Activated naive CD4-positive, alpha-beta T cell treated with anti-CD3 and anti-CD28 coated beads for 36 hours (primary cell): Measurements from ENCODE around the gene RTN4. TPM values are rescaled to one million over a fixed set of nuclear protein-coding genes. Genes with fewer than 3 reads are reported as not detected.

Source experiments
- CTCF ChIA-PET: fragments of 350-600 bp; sonication (Branson Sonifier 250); formaldehyde crosslinking; loops from one replicate; lab custom pipeline; 2021; ENCODE audit warnings: antibody characterized with exemption; lab: Charles Lee
- DNase-seq: peaks from one replicate; pipeline ENCODE4 v3.0.0-alpha.2; 2020
- H3K27ac Mint-ChIP-seq: one replicate; pipeline ENCODE4 v1.8.0; 2021; ENCODE audit warnings: mild to moderate bottlenecking, mixed read lengths
- H3K27me3 Mint-ChIP-seq: one replicate; pipeline ENCODE4 v1.8.0; 2021; ENCODE audit warnings: low read depth, mixed read lengths
- H3K36me3 Mint-ChIP-seq: one replicate; pipeline ENCODE4 v1.8.0; 2021; ENCODE audit warnings: low read depth, mixed read lengths
- H3K4me1 Mint-ChIP-seq: one replicate; pipeline ENCODE4 v1.8.0; 2021; ENCODE audit warnings: low read depth, mixed read lengths
- H3K4me3 Mint-ChIP-seq: one replicate; pipeline ENCODE4 v1.8.0; 2021; ENCODE audit warnings: mild to moderate bottlenecking, moderate library complexity, mixed read lengths
- H3K9me3 Mint-ChIP-seq: one replicate; pipeline ENCODE4 v1.8.0; 2021; ENCODE audit warnings: mixed read lengths
- intact Hi-C: fragments of 100-400 bp; cut with micrococcal nuclease; formaldehyde crosslinking; loops from one replicate; pipeline ENCODE4 v1.15.1; 2023
- total RNA-seq, 2 experiments: library from RNA; stranded (reverse); gene quantifications; one replicate each; pipeline ENCODE4 v1.2.3, GENCODE V29; 2021

The RTN4 gene
- total RNA-seq, 2 experiments from 2014 or later = 76.4 to 76.7 TPM

- Mint-ChIP-seq H3K4me3 (no peak overlapping the region), H3K36me3 (peaks cover 2% of the 10 kb centered on the region), H3K4me1 (no peaks in the 10 kb centered on the region), H3K27ac (no peak overlapping the region), H3K27me3 (no peaks in the 10 kb centered on the region), H3K9me3 (peaks cover 9% of the 10 kb centered on the region)
- CTCF ChIA-PET = interaction anchor here (0.6 to 0.7 kb wide), 2 partner anchors 17 to 645 kb away, joined by 3 to 5 read pairs; no protein-coding TSS in a partner anchor
- no peak for DNase-seq
- intact Hi-C loops = no loop called here
Measured at GRCh38 chr2:54936766-54937165, 113.5 kb downstream of the RTN4 start.

- Mint-ChIP-seq H3K36me3 (peaks cover 2% of the 10 kb centered on the region), H3K27me3 (no peaks in the 10 kb centered on the region)
- intact Hi-C loops = no loop called here
Measured at GRCh38 chr2:54935389-54935788, 114.9 kb downstream of the RTN4 start.

DNA sequence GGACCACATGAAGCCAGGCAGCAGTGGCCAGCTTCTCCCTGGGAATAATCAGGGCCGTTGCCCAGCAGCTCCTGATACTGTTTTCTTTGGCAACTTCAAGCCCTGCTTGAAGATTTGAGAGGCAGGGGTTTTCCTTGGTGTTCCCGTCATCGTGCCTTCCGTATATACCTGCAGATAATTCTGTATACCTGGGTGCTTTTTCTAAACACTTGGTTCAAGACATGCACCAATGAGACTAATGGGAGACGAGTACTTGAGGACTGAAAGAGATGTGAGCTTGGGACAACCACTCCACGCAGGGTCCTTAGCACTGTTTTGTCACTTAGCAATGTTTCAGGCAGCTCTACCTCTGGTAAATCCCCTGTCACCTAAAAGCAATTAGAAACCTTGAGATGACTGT is 118.8 kb downstream of the RTN4 start:
- CTCF ChIA-PET = no interaction called here
- Mint-ChIP-seq H3K27ac (no peak overlapping the region), H3K36me3 (no peaks in the 10 kb centered on the region), H3K27me3 (no peaks in the 10 kb centered on the region), H3K9me3 (no peaks in the 10 kb centered on the region), H3K4me1 (no peaks in the 10 kb centered on the region), H3K4me3 (no peak overlapping the region)
- intact Hi-C loops = no loop called here
- no peak for DNase-seq

More at GRCh38 chr2:54935389-54935788, 114.9 kb downstream of the RTN4 start:
- DNase-seq = no peak
- H3K27ac Mint-ChIP-seq = no peak overlapping the region
- peaks cover 9% of the 10 kb centered on the region for H3K9me3 Mint-ChIP-seq
- CTCF ChIA-PET = no interaction called here
- H3K4me3 Mint-ChIP-seq = no peak overlapping the region
- H3K4me1 Mint-ChIP-seq = no peaks in the 10 kb centered on the region

GRCh38 chr2:54928719-54929118 is 121.5 kb downstream of the RTN4 start:
- Mint-ChIP-seq H3K4me3 (no peak overlapping the region), H3K9me3 (no peaks in the 10 kb centered on the region), H3K4me1 (no peaks in the 10 kb centered on the region), H3K27me3 (no peaks in the 10 kb centered on the region), H3K36me3 (no peaks in the 10 kb centered on the region), H3K27ac (no peak overlapping the region)
- intact Hi-C loops = no loop called here
- DNase-seq = no peak
- CTCF ChIA-PET = no interaction called here

DNA sequence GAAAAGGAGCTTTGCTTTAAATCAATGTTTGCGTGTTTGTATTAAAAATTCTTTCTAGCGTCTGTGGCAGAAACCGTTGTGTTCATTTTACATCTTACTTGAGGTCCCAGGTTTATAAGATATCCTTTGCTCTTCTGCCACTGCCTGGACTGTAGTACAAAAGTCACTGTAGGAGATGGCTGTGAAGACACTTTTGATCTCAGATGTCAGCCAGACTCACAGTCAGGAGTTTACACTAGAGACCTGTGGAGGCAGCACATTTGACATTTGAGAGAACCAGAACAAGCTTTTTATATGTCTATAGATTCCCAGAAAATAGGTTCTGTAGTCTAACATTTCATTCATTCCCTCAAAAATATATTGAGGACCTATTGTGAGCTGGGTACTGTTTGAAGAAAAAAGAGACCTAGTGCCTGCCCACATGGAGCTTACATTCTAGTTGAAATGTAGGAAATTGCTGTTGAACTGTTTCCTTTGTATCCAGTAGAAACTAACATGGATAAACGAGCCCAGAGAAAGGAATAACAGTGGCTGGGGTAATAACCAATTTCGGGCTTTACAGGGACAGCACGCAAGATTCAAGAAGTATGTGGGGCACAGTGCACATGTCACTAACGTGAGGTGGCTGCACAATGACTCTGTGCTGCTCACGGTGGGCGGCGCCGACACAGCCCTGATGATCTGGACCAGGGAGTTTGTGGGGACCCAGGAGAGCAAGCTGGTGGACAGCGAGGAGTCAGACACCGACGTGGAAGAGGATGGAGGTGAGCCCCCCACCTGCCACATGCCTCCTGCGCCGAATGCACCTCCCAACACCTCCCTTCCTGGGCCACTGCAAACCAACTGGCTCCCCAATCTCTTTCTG is 122.3 kb downstream of the RTN4 start:
- CTCF ChIA-PET = no interaction called here
- Mint-ChIP-seq H3K36me3 (no peaks in the 10 kb centered on the region), H3K27ac (no peak overlapping the region), H3K4me1 (no peaks in the 10 kb centered on the region), H3K9me3 (no peaks in the 10 kb centered on the region), H3K27me3 (no peaks in the 10 kb centered on the region), H3K4me3 (no peak overlapping the region)
- no peak for DNase-seq
- intact Hi-C loops = no loop called here

GRCh38 chr2:54927085-54927750 is 123.0 kb downstream of the RTN4 start:
- CTCF ChIA-PET = no interaction called here
- H3K4me3 Mint-ChIP-seq = no peak overlapping the region
- H3K27me3 Mint-ChIP-seq = no peaks in the 10 kb centered on the region
- no peak overlapping the region for H3K27ac Mint-ChIP-seq
- no peak for DNase-seq
- intact Hi-C loops = no loop called here
- no peaks in the 10 kb centered on the region for H3K9me3 Mint-ChIP-seq
- H3K4me1 Mint-ChIP-seq = no peaks in the 10 kb centered on the region
- no peaks in the 10 kb centered on the region for H3K36me3 Mint-ChIP-seq

DNA sequence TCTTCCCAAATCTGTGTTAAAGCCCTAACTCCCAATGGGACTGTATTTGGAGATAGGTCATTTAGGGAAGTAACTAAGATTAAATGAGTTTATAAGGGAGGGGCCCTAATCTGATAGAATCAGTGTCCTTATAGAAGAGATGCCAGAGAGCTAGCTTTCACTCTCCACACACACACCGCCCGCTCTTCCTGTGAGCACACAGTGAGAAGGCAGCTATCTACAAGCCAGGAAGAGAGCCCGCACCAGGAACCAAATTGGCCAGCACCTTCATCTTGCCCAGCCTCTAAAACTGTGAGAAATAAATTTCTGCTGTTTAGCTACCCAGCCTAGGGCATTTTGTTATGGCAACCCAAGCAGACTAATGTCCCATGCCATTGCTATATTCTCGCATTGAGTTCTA is 125.2 kb downstream of the RTN4 start:
- no peak for DNase-seq
- CTCF ChIA-PET = no interaction called here
- Mint-ChIP-seq H3K27me3 (no peaks in the 10 kb centered on the region), H3K9me3 (peaks cover 4% of the 10 kb centered on the region), H3K27ac (no peak overlapping the region), H3K4me1 (no peaks in the 10 kb centered on the region), H3K36me3 (no peaks in the 10 kb centered on the region), H3K4me3 (no peak overlapping the region)
- intact Hi-C loops = no loop called here

DNA sequence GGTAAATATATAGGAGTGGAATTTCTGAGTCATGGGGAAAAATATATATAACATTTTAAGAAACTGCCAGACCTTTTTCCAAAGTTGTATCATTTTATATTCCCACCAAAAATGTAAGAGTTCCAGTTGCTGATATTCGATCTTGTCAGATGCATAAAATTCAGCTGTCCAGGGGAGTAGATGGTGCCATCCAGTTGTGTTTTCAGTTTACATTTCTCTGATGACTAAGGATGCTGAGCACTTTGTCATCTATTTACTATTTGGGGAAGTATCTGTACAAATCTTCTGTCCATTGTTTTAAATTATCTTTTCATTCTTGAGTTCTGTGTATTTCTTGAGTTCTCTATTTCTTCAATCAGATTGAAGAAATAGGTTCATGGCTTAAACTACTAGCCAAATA is 126.1 kb downstream of the RTN4 start:
- no peaks in the 10 kb centered on the region for H3K27me3 Mint-ChIP-seq
- intact Hi-C loops = no loop called here
- no peaks in the 10 kb centered on the region for H3K36me3 Mint-ChIP-seq
- H3K27ac Mint-ChIP-seq = no peak overlapping the region
- H3K9me3 Mint-ChIP-seq = peaks cover 4% of the 10 kb centered on the region
- DNase-seq = no peak
- CTCF ChIA-PET = no interaction called here
- H3K4me1 Mint-ChIP-seq = peaks cover 6% of the 10 kb centered on the region
- no peak overlapping the region for H3K4me3 Mint-ChIP-seq

Other genes with a start within 250 kb of the RTN4 start
- 1 to 10 TPM; 2.4 to 3.1 TPM for gene CLHC1, start 181.8 kb upstream of the RTN4 start, total RNA-seq
- 1,000 to 10,000 TPM; 1,468 to 1,556 TPM for gene RPS27A, start 182.2 kb upstream of the RTN4 start, total RNA-seq
- gene MTIF2, start 218.8 kb upstream of the RTN4 start, total RNA-seq = 10 to 100 TPM; 43.9 to 44.2 TPM